NCI-H524 (cell line): Measurements from ENCODE around the gene MPRIP.
A peak's percentile ranks its signal among the peaks of the same experiment; 100 is the strongest.
"Not testable (repeated sequence)": the region's sequence is repeated elsewhere in the genome, so short reads cannot be mapped to it uniquely, and the experiment has no call there.

Experiments
- DNase-seq, 2 experiments: peaks; one replicate each; lab custom pipeline; 2025; lab: John Stamatoyannopoulos, UW

Gene MPRIP

DNA sequence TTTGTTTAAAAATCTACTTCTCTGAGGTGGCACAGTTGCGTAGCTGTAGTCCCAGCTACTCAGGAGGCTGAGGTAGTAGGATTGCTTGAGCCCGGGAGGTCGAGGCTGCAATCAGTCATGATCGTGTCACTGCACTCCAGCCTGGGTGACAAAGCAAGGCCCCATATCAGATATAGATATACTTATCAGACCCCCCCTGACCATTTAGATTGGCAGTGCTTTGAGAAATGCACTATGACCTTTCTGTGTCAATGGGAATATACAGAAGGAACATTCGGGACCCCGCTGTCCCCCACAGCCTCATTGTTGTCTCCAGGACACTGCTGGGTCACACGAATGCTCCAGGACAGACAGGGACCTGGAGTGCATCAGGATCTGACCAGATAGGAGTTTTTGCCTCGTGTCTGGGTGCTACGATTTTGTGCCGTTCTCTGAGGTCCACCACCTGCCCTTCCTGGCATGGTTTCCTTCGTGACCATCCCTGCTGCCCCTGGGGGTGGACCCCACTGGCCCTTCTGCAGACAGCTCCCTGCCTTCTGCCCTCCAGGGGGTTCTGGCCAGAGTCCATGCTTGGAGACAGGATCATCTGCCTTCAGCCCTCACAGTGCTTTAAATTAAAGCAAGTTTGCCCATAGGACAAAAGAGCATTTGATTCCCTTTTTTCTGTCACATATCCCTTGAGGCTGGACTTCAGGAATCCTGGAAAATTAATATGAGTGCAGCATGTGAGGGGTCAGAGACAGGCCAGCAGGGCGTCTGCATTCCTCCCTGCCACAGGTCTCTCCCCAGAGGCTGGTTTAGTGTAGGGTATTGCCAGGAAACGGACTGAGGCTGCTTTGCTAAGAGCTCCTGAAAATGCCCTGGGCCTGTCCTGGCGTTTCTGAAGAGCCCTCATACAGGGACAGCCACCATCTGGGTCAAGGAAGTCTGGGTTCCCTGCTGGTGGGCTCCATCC, 144.6 kb downstream of the MPRIP start:
- DNase-seq = no peak

DNA sequence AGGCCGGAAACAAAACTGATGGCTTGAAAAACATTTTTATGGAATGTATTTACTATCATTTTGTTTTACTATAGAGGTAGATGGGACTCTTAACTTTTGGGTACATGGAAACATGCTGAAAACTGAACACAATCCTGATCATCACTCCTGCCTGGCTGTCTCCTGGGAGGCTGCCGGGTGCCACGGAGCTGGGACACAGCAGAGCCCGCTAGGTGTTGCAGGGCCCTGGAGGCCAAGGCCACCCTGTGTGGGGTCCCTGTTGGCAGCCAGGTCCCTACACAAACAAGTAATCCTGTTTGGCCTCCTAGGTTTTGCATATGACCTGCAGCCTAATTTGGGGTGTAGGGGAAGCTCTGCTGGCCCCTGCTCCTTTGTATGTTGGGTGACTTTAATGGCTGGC, 146.3 kb downstream of the MPRIP start:
- DNase-seq = no peak

DNA sequence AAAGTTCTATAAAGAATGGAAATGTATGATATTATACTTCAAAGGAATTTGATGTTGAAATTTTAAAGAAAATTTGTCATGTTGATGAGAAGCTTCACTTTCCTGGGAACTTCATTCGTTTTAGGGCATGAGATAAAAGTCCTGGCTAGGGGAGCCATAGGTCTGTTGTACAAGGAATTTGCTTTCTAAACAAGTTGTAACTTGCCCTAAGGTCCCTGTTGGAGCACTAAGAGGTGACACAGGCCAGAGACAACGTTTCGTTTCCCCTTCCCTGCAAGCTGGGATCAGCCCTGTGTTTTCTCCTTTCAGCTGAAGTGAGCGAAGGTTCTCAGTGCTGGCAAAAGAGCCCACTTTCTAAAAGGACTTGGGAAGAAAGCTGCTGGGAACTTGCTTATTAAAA, 147.3 kb downstream of the MPRIP start:
- no peak for DNase-seq

DNA sequence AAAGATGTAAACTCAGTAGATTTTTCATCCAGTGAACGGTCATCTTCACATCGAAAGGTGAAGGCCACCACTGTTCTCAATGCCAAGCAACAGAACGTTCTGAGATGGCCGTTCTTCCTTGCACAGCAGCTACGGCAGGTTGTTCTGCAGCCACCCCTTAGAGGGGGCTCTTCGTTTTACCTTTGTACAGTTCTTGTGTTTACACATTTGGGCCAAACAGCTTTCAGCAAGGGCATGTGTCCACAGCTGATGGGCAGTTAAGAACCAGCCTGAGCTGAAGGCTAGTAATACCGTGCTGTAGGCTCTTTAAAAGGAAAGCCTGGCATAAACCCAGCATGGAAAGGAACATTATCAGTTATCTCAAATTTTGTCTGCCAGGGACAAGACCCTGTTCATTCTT, 147.9 kb downstream of the MPRIP start:
- no peak for DNase-seq

DNA sequence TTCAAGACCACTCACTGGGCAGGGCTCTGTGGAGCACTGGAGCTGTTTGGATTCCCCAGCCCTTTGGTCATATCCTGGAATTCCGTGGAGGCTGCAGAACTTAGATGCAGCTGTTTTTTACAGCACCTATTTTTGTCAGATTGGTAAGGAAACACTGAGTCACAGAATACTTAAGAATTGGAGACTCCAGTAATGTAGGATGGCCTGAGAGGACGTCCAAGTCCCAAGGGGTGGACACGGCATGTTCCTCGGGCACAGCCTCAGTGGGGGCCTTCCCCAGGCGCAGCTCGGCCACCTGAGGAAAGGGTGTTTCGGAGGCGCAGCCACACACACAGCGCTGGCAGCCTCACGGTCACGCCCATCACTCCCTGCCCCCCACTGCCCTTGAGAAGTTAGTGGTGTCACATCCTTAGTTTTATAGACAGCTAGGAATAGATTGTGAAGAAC, 149.1 kb downstream of the MPRIP start:
- no peak for DNase-seq

DNA sequence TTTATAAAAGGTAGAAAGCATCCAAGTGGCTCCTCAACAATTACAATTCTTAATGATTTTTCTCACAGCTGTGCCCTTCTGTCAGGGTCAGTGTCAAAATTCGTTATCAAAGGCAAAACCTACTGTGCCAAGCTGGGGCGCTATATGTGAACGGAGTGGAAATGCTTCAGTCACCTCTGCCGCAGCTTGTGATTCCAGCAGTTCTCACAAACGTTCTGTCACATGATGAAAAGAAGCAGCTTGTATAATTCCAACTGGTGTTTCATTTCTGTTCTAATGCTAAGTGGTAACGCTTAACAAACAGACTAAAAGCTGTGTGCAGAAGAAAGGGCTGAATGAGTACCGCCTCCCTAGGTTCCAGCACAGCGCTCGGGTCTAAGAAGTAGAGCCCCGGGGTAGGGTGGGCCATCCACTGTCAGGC, 149.7 kb downstream of the MPRIP start:
- peak in 1 of 2 experiments; percentile 21 for DNase-seq

DNA sequence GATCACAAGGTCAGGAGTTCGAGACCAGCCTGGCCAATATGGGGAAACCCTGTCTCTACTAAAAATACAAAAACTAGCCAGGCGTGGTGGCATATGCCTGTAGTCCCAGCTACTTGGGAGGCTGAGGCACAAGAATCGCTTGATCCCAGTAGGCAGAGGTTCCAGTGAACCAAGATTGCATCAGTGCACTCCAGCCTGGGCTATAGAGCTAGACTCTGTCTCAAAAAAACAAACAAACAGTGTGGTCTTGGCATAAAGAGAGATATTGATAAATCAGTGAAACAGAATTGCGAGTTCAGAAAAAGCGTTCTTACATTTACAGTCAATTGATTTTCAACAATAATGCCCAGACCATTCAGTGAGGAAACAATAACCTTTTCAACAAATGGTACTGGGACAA, 153.2 kb downstream of the MPRIP start:
- not testable (repeated sequence) for DNase-seq

DNA sequence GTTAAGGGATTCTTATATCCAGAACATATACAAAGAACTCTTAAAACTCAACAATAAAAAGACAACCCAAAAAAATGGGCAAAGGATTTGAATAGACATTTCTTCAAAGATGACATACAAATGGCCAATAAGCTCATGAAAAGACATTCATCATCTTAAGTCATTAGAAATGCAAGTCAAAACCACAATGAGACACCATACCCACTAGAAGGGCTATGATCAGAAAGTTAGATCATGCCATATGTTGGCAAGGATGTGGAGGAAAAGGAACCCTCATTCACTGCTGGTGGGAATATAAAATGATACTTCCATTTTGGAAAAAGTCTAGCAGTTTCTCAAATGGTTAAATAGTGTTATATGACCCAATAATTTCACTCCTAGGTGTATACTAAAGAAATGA, 154.5 kb downstream of the MPRIP start:
- DNase-seq = no peak

DNA sequence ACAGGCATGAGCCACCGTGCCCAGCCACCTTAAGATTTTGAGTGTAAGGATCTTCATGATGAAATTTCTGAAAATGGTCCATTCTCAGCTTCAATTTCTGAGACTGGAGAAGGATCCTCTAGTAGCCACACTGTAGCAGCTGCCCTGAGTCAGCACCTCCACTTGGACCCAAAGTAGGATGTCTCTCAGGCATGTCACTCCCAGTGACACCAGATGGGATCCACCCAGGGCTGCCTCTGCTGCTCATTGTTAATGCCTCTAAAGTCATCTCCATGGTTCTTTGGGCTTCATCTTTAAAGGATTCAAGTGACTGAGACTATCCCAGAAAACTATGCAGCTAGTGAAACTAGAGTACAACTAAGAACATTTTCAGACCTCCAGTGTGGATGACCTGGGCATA, 156.0 kb downstream of the MPRIP start:
- DNase-seq = peak in 1 of 2 experiments; percentile 14

DNA sequence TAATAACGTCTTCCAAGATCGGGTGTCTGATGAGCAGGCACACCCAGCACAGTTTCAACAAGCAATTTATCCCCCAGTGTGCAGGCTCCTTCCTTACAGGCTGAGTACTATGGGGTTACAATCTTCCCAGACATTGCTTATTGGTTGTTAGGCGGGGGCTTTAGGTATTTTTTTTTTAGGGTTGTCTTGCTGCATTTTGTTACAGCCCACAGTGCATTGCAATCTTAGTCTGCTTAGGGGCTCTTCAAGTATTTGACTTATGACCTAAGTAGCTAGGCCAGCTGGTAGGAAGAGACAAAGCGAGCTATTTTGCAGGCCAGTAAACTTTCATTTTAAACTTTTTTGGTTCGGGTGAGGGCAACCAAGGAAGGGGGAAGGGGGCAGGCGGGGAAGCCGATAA, 158.1 kb downstream of the MPRIP start:
- DNase-seq = no peak

DNA sequence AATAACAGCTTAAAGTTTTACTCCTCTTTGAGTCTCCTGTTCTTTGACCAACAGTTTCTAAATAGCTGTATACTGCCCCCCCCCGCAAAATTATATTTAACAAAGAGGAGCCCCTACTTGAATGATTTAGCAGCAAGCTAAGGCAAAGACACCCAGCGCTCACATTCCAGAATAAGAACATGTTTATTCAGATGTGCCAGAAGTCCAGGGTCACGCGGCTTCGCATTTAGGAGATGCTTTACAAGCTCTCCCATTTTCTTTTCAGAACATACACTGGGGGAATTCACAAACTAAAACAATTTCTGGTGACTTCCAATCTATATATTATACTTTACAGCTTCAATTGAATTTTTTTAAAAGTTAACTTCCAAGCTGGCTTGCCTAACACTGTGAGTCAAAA, 158.6 kb downstream of the MPRIP start:
- no peak for DNase-seq

DNA sequence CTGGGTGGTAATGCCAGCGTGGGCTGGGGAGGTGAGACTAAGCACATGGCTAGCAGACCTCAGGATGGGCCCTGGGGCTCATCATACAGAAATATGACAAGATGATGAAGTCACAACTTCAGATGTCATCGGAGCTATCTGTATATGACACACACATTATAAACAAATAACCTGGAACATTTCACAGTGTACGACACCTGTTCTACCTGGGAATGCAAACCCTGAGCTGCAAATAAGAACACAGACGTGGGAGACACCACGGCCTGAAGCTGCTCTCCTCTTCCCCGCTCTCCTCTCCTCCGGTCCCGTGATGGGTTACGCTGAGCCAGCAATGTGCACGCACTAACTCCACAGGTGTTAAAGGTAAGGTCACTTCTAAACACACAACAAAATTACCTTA, 159.0 kb downstream of the MPRIP start:
- DNase-seq = no peak

DNA sequence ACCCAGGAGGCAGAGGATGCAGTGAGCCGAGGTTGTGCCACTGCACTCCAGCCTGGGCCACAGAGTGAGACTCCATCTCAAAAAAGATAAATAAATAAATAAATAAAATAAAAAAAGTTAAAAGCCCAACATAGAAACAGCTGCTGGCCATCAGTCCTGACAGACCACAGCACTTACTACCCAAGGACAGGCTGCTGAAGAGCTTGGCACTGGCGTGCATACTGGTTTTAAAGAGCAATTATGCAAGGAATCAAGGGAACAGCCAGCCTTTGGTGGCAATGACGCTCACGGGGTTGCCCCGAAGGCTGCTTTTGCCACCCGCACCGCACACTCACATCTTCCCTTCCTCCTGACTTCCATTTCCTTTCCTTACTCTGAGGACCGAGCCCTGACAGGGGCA, 159.7 kb downstream of the MPRIP start:
- no peak for DNase-seq

DNA sequence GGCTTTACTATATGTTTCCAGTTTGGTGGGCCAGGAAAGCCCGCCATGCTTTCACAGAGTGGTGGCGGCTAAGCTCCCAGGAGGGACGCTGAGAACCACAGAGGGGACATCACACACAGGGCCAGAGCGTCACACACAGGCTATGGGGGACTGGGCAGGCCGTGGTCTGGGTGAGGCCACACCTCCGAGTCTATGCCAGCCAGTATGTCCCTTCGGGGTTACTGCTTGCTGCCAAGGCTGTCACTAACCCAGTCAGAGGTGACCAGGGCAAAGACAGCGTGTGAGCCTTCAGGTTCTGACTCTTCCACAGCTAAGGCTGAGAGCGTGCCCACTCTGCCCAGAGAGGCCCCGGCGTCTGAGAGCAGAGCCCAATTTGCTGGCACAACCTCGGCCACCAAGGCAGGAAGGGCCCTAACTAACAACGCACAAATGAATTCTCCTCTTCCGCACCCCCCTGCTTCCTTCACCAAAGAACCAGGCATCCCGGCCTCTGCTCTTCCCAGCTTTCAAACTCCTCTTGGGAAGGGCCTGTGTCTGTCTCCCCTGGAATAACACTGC, 161.0 kb downstream of the MPRIP start:
- DNase-seq = no peak

DNA sequence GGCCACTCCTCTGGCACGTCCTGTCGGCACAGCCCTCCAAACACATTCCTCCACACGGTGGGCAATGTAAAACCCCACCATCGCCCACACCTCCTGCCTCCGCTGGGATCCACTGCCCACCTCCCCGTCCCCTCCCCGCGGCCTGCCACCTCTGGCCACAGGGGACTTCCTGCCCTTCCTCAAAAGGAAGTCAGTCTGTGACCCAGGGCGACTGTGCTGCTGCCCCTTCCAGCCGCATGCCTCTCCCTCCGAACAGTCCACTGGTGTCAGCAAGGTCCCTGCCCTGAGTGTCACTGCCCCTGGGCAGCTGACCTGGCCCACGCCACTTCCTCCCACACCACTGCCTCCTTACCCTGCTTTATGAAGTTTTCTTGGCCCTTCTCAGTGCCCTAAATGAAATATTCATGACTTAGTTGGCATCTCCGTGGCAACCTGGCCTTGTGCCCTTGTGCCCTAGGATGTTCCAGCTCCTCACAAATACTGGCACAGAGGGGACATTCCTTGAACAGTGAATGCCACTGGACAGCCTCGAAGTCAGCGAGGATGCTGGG, 161.9 kb downstream of the MPRIP start:
- no peak for DNase-seq

DNA sequence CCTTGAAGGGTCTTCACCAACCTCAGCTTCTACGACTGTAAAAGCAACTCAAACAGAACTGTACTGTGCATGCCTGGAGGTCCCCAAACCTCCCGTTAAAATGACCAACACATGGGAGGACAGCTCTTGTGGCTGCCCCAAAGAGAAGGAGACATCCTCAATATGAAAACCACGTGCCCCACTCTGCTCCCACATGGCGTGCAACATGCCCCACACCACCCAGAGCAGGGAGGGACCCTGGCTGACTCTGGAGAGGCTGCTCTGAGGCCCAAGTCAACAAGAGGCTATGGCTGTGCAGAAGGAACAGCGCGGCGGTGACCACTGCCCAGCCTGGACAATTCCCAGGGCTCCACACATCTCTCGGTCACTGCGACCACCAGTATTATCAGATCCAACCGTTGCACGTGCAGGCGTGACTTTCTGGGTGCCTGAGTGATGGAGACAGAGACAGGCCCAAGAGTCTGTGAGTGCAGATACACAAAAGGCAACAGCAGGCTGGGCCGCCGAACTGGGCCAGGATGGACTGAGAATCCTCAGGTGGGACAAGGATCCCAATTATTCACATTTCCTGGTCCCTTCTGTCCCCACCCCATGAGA, 162.5 kb downstream of the MPRIP start:
- no peak for DNase-seq

DNA sequence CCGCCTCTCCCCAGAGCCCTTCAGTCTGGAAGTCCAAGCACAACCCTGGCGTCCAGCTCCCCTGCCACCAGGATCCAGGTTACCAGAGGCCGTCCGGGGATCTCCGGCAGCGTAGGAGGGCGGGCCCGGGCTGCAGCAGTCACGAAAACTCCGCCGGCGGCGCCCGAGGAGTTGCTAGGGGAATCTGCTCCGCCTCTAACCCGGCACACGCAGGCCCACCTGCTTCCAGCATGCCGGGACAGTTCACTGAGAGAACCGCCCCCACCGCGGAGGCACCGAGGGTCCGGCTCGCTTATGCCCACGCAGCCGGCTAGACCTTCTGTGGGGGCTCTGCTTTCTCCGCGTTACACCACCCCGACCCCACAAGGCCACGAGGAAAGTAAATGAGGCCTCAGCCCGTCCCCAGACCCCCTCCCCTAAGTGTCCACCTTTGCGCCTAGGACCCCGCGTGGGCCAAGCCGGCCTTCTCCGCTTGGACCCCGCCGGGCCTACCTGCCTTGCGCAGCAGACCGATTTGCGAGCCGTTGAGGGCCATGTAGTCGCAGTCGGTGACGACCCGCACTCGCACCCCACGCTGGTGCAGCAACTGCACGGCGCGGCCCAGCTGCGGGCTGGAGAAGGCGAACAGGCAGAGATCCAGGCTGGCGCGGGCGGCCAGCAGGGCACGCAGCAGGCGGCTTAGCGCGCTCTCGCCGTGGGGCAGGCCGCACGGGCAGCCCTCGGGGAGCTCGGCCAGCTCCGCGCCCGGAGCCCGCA, 163.3 kb downstream of the MPRIP start:
- DNase-seq = peak in 1 of 2 experiments; percentile 51

DNA sequence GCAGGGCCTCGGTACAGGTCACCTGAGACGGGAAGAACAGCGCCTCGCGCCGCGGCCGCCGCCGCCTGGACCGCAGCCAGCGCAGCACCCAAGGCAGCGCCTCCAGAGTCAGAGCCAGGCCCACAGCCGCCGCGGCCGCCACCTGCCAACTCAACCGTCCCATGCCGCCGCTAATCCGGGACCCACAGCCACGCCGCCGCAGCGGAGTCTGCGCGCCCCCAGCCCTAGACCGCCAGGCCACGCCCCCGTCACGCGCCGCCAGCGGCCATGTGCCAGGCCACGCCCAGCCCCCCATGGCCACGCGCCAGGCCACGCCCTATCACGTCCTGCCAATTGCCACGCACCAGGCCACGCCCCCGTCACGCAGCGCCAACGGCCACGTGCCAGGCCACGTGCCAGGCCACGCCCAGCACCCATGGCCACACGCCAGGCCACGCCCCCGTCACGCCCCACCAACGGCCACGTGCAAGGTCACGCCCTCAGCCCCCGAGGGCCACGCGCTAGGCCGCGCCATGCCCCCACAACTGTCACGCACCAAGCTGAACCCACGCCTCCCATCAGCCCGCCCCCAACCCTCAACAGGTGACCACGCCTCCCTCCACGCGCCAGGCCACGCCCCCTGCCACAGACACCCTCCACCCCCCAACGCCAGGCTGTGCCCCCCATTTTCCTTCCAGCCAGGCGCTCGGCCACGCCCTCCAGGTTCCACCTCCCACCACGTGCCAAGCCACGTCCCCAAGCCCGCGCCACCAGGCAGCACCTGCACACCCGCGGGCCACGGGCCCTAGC, 164.1 kb downstream of the MPRIP start, which contains the start of gene PLD6:
PLD6 (minus strand) TSS at position 210 of the 789 bp plus-strand sequence; CDS start at position 163, 47 bp downstream.
- DNase-seq = peak; percentile 55 to 78

DNA sequence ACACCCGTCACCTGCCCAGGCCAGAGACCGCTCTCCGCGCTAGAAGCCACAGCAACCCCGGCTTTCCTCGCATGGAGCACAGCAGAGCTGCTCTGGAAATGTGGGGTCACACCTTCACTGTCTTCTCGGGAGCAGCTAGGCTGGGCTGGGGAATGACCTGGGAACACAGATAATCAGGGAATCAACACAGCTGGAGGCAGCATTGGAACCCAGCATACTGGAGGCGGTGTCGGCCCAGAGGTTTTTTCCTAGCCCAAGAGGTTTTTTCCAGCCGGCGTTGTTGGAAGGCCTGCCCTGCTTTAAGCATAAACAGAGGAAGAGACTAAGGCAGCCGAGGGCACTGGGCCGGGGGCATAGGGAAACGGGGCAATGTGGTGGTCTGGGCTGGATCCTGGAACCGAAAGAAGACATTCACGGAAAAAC, 164.7 kb downstream of the MPRIP start:
- DNase-seq = no peak

DNA sequence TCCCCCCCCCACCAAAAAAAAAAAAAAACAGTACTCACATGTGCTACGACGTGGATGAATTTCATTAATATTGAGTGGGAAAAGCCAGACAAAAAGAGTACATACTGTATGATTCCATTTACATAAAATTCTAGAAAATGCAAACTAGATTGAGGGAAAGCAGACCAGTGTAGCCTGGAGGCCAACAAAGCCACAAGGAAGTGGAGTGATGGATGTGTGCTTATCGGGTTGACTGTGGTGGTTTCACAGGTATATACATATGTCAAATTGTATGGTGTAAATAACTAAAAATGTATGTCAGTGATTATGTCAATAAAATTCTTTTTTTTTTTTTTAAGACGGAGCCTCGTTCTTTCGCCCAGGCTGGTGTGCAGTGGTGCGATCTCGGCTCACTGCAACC, 165.7 kb downstream of the MPRIP start:
- no peak for DNase-seq

DNA sequence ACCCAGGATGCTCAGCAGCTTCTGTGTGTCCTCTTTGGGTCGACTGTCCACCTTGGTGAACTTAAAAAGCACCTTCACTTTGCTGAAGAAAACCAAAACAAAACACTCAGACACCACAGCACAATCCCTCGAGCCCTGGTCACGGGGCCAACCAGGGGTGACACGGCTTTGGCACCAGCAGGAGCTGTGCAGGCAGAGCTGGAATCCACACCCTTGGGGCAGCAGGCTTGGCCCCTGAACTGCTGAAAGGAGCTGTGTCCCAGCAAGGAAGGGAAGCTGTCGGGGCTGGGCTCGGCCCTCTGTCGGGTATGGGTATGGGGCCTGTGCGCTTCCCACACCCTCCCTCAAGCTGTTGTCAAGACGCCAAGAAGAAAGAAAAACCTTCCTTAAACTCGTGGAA, 171.5 kb downstream of the MPRIP start:
- DNase-seq = no peak
